ENCODE measurements around the gene DDX54.

The DDX54 gene

GRCh38 chr12:113189361-113189760 lies 4.1 kb upstream of the DDX54 start:
- no peak for DNase-seq (ENCODE audit: low read depth in 2 of 2)

GRCh38 chr12:113186666-113187325 lies 1.5 kb upstream of the DDX54 start:
- DNase-seq (ENCODE audit: low read depth in 2 of 2): no peak

- no peak for DNase-seq (ENCODE audit: low read depth in 2 of 2)
These were observed 721 bp upstream of the DDX54 start for GRCh38 chr12:113186033-113186365.

GRCh38 chr12:113184900-113185179 lies 438 bp downstream of the DDX54 start:
- DNase-seq (ENCODE audit: low read depth in 2 of 2): peak; percentile 69 to 70

- peak; percentile 33 to 57 for DNase-seq (ENCODE audit: low read depth in 2 of 2)
These were observed 979 bp downstream of the DDX54 start for GRCh38 chr12:113184098-113184899.

- no peak for DNase-seq (ENCODE audit: low read depth in 2 of 2)
These were observed 2.2 kb downstream of the DDX54 start for GRCh38 chr12:113183030-113183589.

GRCh38 chr12:113181975-113182374 lies 3.3 kb downstream of the DDX54 start:
- no peak for DNase-seq (ENCODE audit: low read depth in 2 of 2)

- DNase-seq (ENCODE audit: low read depth in 2 of 2): no peak
These were observed 4.9 kb downstream of the DDX54 start for GRCh38 chr12:113180333-113180732.

GRCh38 chr12:113179023-113179422 lies 6.3 kb downstream of the DDX54 start:
- no peak for DNase-seq (ENCODE audit: low read depth in 2 of 2)

GRCh38 chr12:113174461-113175384 lies 10.6 kb downstream of the DDX54 start:
- peak; percentile 57 to 59 for DNase-seq (ENCODE audit: low read depth in 2 of 2)

- DNase-seq (ENCODE audit: low read depth in 2 of 2): no peak
These were observed 12.1 kb downstream of the DDX54 start for GRCh38 chr12:113173081-113173698.

- no peak for DNase-seq (ENCODE audit: low read depth in 2 of 2)
These were observed 13.1 kb downstream of the DDX54 start for GRCh38 chr12:113172185-113172584.

- DNase-seq (ENCODE audit: low read depth in 2 of 2): no peak
These were observed 13.7 kb downstream of the DDX54 start for GRCh38 chr12:113171543-113171942.

GRCh38 chr12:113170926-113171325 lies 14.4 kb downstream of the DDX54 start:
- no peak for DNase-seq (ENCODE audit: low read depth in 2 of 2)

- DNase-seq (ENCODE audit: low read depth in 2 of 2): no peak
These were observed 14.8 kb downstream of the DDX54 start for GRCh38 chr12:113170457-113170856.

- DNase-seq (ENCODE audit: low read depth in 2 of 2): no peak
These were observed 15.6 kb downstream of the DDX54 start for GRCh38 chr12:113169697-113170096.

- no peak for DNase-seq (ENCODE audit: low read depth in 2 of 2)
These were observed 17.4 kb downstream of the DDX54 start for GRCh38 chr12:113167868-113168267.

GRCh38 chr12:113165521-113166450 lies 19.5 kb downstream of the DDX54 start:
- no peak for DNase-seq (ENCODE audit: low read depth in 2 of 2)

GRCh38 chr12:113164014-113164413 lies 21.3 kb downstream of the DDX54 start:
- no peak for DNase-seq (ENCODE audit: low read depth in 2 of 2)

GRCh38 chr12:113163030-113163360 lies 22.3 kb downstream of the DDX54 start:
- DNase-seq (ENCODE audit: low read depth in 2 of 2): no peak
